ENCODE results near the gene GABRG3. TPM values are rescaled to one million over a fixed set of nuclear protein-coding genes. Genes with fewer than 3 reads are reported as not detected.

The GABRG3 gene
- total and polyA plus RNA-seq, 7 donors = not detected

GRCh38 chr15:26934848-26935247 is 36.1 kb upstream of the GABRG3 start:
- no peak overlapping the region for H3K27ac ChIP-seq
- H3K9me3 ChIP-seq = no peaks in the 10 kb centered on the region
- H3K4me3 ChIP-seq = no peak overlapping the region
- no peak for TF ChIP-seq CTCF (IDR thresholded peaks at IDR 0.05)
- H3K4me1 ChIP-seq = no peaks in the 10 kb centered on the region
- intact Hi-C loops (cut with DNase I) = no loop called here
- ATAC-seq (no peak), DNase-seq (no peak)
- no peaks in the 10 kb centered on the region for H3K27me3 ChIP-seq (ENCODE audit: insufficient read depth in 3 of 3, low read length in 2 of 3)
- no peaks in the 10 kb centered on the region for H3K36me3 ChIP-seq (ENCODE audit: insufficient read depth in 1 of 2, low read depth in 1 of 2)
- WGBS, 3 donors = 78 to 86% (median 81%) methylated on average over 6 of the region's 6 CpGs

- Histone ChIP-seq H3K4me1 (no peaks in the 10 kb centered on the region), H3K27me3 (ENCODE audit: insufficient read depth in 3 of 3, low read length in 2 of 3) (no peaks in the 10 kb centered on the region), H3K27ac (no peak overlapping the region), H3K4me3 (no peak overlapping the region), H3K36me3 (ENCODE audit: insufficient read depth in 1 of 2, low read depth in 1 of 2) (no peaks in the 10 kb centered on the region), H3K9me3 (no peaks in the 10 kb centered on the region)
- intact Hi-C loops (cut with DNase I) = no loop called here
- ATAC-seq (no peak), DNase-seq (no peak)
- TF ChIP-seq CTCF (IDR thresholded peaks at IDR 0.05) = no peak
- WGBS, 3 donors = 89 to 90% (median 90%) methylated on average over 12 of the region's 12 CpGs
These were observed 35.7 kb upstream of the GABRG3 start for GRCh38 chr15:26935322-26935721.

GRCh38 chr15:26936502-26936901 is 34.5 kb upstream of the GABRG3 start:
- Histone ChIP-seq H3K27ac (no peak overlapping the region), H3K4me1 (no peaks in the 10 kb centered on the region), H3K9me3 (no peaks in the 10 kb centered on the region), H3K4me3 (no peak overlapping the region), H3K27me3 (ENCODE audit: insufficient read depth in 3 of 3, low read length in 2 of 3) (no peaks in the 10 kb centered on the region), H3K36me3 (ENCODE audit: insufficient read depth in 1 of 2, low read depth in 1 of 2) (no peaks in the 10 kb centered on the region)
- intact Hi-C loops (cut with DNase I) = no loop called here
- ATAC-seq (no peak), DNase-seq (no peak)
- 84 to 91% (median 90%) methylated on average over 5 of the region's 5 CpGs for WGBS, 3 donors
- no peak for TF ChIP-seq CTCF (IDR thresholded peaks at IDR 0.05)

- Histone ChIP-seq H3K27ac (no peak overlapping the region), H3K4me3 (no peak overlapping the region), H3K4me1 (no peaks in the 10 kb centered on the region), H3K9me3 (no peaks in the 10 kb centered on the region), H3K27me3 (ENCODE audit: insufficient read depth in 3 of 3, low read length in 2 of 3) (no peaks in the 10 kb centered on the region), H3K36me3 (ENCODE audit: insufficient read depth in 1 of 2, low read depth in 1 of 2) (no peaks in the 10 kb centered on the region)
- intact Hi-C loops (cut with DNase I) = no loop called here
- no peak for ATAC-seq
- 79 to 83% (median 81%) methylated on average over 13 of the region's 13 CpGs for WGBS, 3 donors
- no peak for DNase-seq
- TF ChIP-seq CTCF (IDR thresholded peaks at IDR 0.05) = no peak
These were observed 33.8 kb upstream of the GABRG3 start for GRCh38 chr15:26937134-26937533.

- 65 to 67% (median 66%) methylated on average over 5 of the region's 5 CpGs for WGBS, 3 donors
- no peaks in the 10 kb centered on the region for H3K36me3 ChIP-seq (ENCODE audit: insufficient read depth in 1 of 2, low read depth in 1 of 2)
These were observed 31.6 kb upstream of the GABRG3 start for GRCh38 chr15:26939398-26939797.

More at GRCh38 chr15:26939398-26939797, 31.6 kb upstream of the GABRG3 start:
- Histone ChIP-seq H3K9me3 (no peaks in the 10 kb centered on the region), H3K4me3 (no peak overlapping the region), H3K27ac (no peak overlapping the region), H3K4me1 (no peaks in the 10 kb centered on the region), H3K27me3 (ENCODE audit: insufficient read depth in 3 of 3, low read length in 2 of 3) (no peaks in the 10 kb centered on the region)
- ATAC-seq (no peak), DNase-seq (no peak)
- TF ChIP-seq CTCF (IDR thresholded peaks at IDR 0.05) = no peak
- intact Hi-C loops (cut with DNase I) = no loop called here

Measured in psoas muscle (tissue), 8 donors.